Measurements from ENCODE around the gene TPRX1. TPM values are rescaled to one million over a fixed set of nuclear protein-coding genes. Genes with fewer than 3 reads are reported as not detected.

TPRX1 gene
- total RNA-seq, 1 donor from 2014 or later = not detected

GRCh38 chr19:47757617-47758442 is 46.5 kb downstream of the TPRX1 start:
- no peak for TF ChIP-seq CTCF (IDR thresholded peaks at IDR 0.05)
- no peak overlapping the region for H3K27ac Mint-ChIP-seq (ENCODE audit: unreplicated experiment)
- H3K36me3 Mint-ChIP-seq (ENCODE audit: low read depth) = peaks cover 36% of the 10 kb centered on the region
- H3K27me3 Mint-ChIP-seq (ENCODE audit: low read depth) = no peaks in the 10 kb centered on the region
- H3K9me3 Mint-ChIP-seq (ENCODE audit: low read depth) = peaks cover 3% of the 10 kb centered on the region
- no peak for DNase-seq (ENCODE audit: low spot score)
- H3K4me1 Mint-ChIP-seq (ENCODE audit: low read depth) = no peaks in the 10 kb centered on the region
- H3K4me3 Mint-ChIP-seq (ENCODE audit: unreplicated experiment) = no peak overlapping the region

GRCh38 chr19:47756953-47757608 is 47.3 kb downstream of the TPRX1 start:
- no peak overlapping the region for H3K4me3 Mint-ChIP-seq (ENCODE audit: unreplicated experiment)
- H3K27ac Mint-ChIP-seq (ENCODE audit: unreplicated experiment) = no peak overlapping the region
- no peak for DNase-seq (ENCODE audit: low spot score)
- H3K36me3 Mint-ChIP-seq (ENCODE audit: low read depth) = peaks cover 39% of the 10 kb centered on the region
- TF ChIP-seq CTCF (IDR thresholded peaks at IDR 0.05) = no peak
- H3K4me1 Mint-ChIP-seq (ENCODE audit: low read depth) = no peaks in the 10 kb centered on the region
- H3K27me3 Mint-ChIP-seq (ENCODE audit: low read depth) = no peaks in the 10 kb centered on the region
- peaks cover 3% of the 10 kb centered on the region for H3K9me3 Mint-ChIP-seq (ENCODE audit: low read depth)

- peaks cover 3% of the 10 kb centered on the region for H3K9me3 Mint-ChIP-seq (ENCODE audit: low read depth)
- peaks cover 40% of the 10 kb centered on the region for H3K36me3 Mint-ChIP-seq (ENCODE audit: low read depth)
These were observed 47.8 kb downstream of the TPRX1 start for GRCh38 chr19:47756627-47756929.

GRCh38 chr19:47755762-47756626 is 48.4 kb downstream of the TPRX1 start:
- Mint-ChIP-seq H3K4me3 (ENCODE audit: unreplicated experiment) (no peak overlapping the region), H3K27me3 (ENCODE audit: low read depth) (no peaks in the 10 kb centered on the region), H3K27ac (ENCODE audit: unreplicated experiment) (no peak overlapping the region), H3K9me3 (ENCODE audit: low read depth) (peaks cover 3% of the 10 kb centered on the region), H3K36me3 (ENCODE audit: low read depth) (peaks cover 43% of the 10 kb centered on the region), H3K4me1 (ENCODE audit: low read depth) (no peaks in the 10 kb centered on the region)
- no peak for TF ChIP-seq CTCF (IDR thresholded peaks at IDR 0.05)
- no peak for DNase-seq (ENCODE audit: low spot score)

More at GRCh38 chr19:47756627-47756929, 47.8 kb downstream of the TPRX1 start:
- no peak for TF ChIP-seq CTCF (IDR thresholded peaks at IDR 0.05)
- Mint-ChIP-seq H3K27me3 (ENCODE audit: low read depth) (no peaks in the 10 kb centered on the region), H3K4me3 (ENCODE audit: unreplicated experiment) (no peak overlapping the region), H3K27ac (ENCODE audit: unreplicated experiment) (no peak overlapping the region), H3K4me1 (ENCODE audit: low read depth) (no peaks in the 10 kb centered on the region)
- no peak for DNase-seq (ENCODE audit: low spot score)
